HepG2 (cell line): ENCODE results near the gene DDOST. TPM values are rescaled to one million over a fixed set of nuclear protein-coding genes. Genes with fewer than 3 reads are reported as not detected.
"Not testable (repeated sequence)": the region's sequence is repeated elsewhere in the genome, so short reads cannot be mapped to it uniquely, and the experiment has no call there.

Experiments used
- ATAC-seq: fragments of 200-7000 bp; cut with Tn5 transposase; 3 replicates; pipeline ENCODE4 v1.9.1; 2020; ENCODE audit warnings: mild to moderate bottlenecking, moderate library complexity
- BruUV-seq: library from RNA; stranded (reverse); fragments of 400-500 nt; replicated peaks from 2 replicates; lab custom pipeline; 2021; lab: Mats Ljungman, UMichigan
- CTCF ChIA-PET: fragments of 300-600 bp; formaldehyde crosslinking; extraction: SDS; loops from one replicate; lab custom pipeline; 2021; ENCODE audit warnings: low total read pairs, inconsistent platforms, low intra/inter-chr PET ratio; lab: Yijun Ruan, JAX
- POLR2A ChIA-PET: fragments of 350-600 bp; sonication (Branson Sonifier 250); formaldehyde crosslinking; loops from one replicate; lab custom pipeline; 2020; ENCODE audit warnings: antibody characterized with exemption, inconsistent platforms; lab: Yijun Ruan, JAX
- DNase-seq: peaks from one replicate; pipeline ENCODE4 v3.0.0-alpha.2; 2015; ENCODE audit warnings: low spot score
- FAIRE-seq: peaks from 3 replicates; lab custom pipeline; 2011; peaks lifted over from hg19 to GRCh38; lab: Jason Lieb, UNC
- H2AFZ ChIP-seq: one replicate; pipeline ENCODE4 v1.6.1; 2011; ENCODE audit warnings: low read length, inconsistent platforms
- H3K27ac ChIP-seq: fragments of 300-600 bp; 3 replicates; pipeline ENCODE4 v1.8.0; 2011; ENCODE audit warnings: mixed run types, mild to moderate bottlenecking, mixed read lengths, low read length, inconsistent platforms; ENCODE audit not compliant: insufficient read depth; ENCODE audit errors: extremely low read length
- H3K27me3 ChIP-seq, 2 experiments: fragments of 200-600 bp in 1 of 2; 2 replicates in 1 of 2; 3 replicates in 1 of 2; pipeline versions ENCODE4 v1.6.0 to v1.8.0; 2011; ENCODE audit warnings: low read length in 2 of 2, mild to moderate bottlenecking in 2 of 2, moderate library complexity in 2 of 2, inconsistent platforms in 1 of 2; ENCODE audit not compliant: insufficient read depth in 2 of 2, control insufficient read depth in 1 of 2
- H3K36me3 ChIP-seq, 2 experiments: fragments of 200-600 bp in 1 of 2; replicated peaks in 1 of 2; 2 replicates in 1 of 2; 3 replicates in 1 of 2; pipeline versions ENCODE4 v1.5.1 to v1.8.0; 2011; ENCODE audit warnings: low read length in 2 of 2, inconsistent platforms in 1 of 2; ENCODE audit not compliant: insufficient read depth in 2 of 2, control insufficient read depth in 1 of 2
- H3K4me1 ChIP-seq: 2 replicates; pipeline ENCODE4 v1.5.1; 2012; ENCODE audit warnings: low read length, inconsistent platforms; ENCODE audit not compliant: insufficient read depth
- H3K4me2 ChIP-seq: 2 replicates; pipeline ENCODE4 v1.6.0; 2011; ENCODE audit warnings: low read depth, low read length, inconsistent platforms
- H3K4me3 ChIP-seq, 3 experiments: fragments of 200-600 bp in 1 of 3; sonication (generic), shearing (Covaris generic) in 1 of 3; replicated peaks in 1 of 3; 2 replicates each; pipeline ENCODE4 v1.5.1; 2011 to 2016; ENCODE audit warnings: low read length in 3 of 3, inconsistent platforms in 2 of 3, low read depth in 2 of 3, mild to moderate bottlenecking in 2 of 3, control low read depth in 1 of 3, mixed read lengths in 1 of 3; ENCODE audit not compliant: insufficient read depth in 1 of 3
- H3K79me2 ChIP-seq: one replicate; pipeline ENCODE4 v1.6.1; 2011; ENCODE audit warnings: low read length, inconsistent platforms; ENCODE audit not compliant: insufficient read depth
- H3K9ac ChIP-seq: 2 replicates; pipeline ENCODE4 v1.6.0; 2011; ENCODE audit warnings: mild to moderate bottlenecking, low read depth, low read length, inconsistent platforms; ENCODE audit not compliant: insufficient read depth
- H3K9me3 ChIP-seq: 2 replicates; pipeline ENCODE4 v1.5.1; 2012; ENCODE audit warnings: mild to moderate bottlenecking, low read length
- H4K20me1 ChIP-seq: 2 replicates; pipeline ENCODE4 v1.6.0; 2011; ENCODE audit warnings: inconsistent platforms, mild to moderate bottlenecking, low read length, moderate library complexity; ENCODE audit not compliant: insufficient read depth
- NBN ChIP-seq: fragments of 450-650 bp; conservative IDR thresholded peaks from 2 replicates; pipeline ENCODE4 v1.6.1; 2017
- ZNF557 ChIP-seq: sonication (generic); formaldehyde crosslinking; IDR thresholded peaks from 2 replicates; pipeline ENCODE4 v1.4.0; 2020; ENCODE audit warnings: missing genetic modification reagents
- WGBS: methylation state at CpG from one replicate; pipeline ENCODE4 v1.1.6; 2017; ENCODE audit warnings: low lambda C conversion rate; 5-methylcytosine and 5-hydroxymethylcytosine counted together
- in situ Hi-C: cut with HindIII; loops from 2 replicates; pipeline ENCODE4 v1.10.0; 2017; ENCODE audit warnings: low pct_unique_long_range_greater_than_20kb; ENCODE audit not compliant: extremely low pct_ligation_motif_present
- intact Hi-C: fragments of 100-400 bp; cut with micrococcal nuclease; formaldehyde crosslinking; loops from one replicate; pipeline ENCODE4 v1.10.0; 2022; ENCODE audit not compliant: unreplicated experiment
- polyA plus RNA-seq, 8 experiments: library from polyadenylated mRNA; depleted of rRNA in 3 of 8; stranded (reverse) in 7 of 8; unstranded in 1 of 8; fragments of >200 nt; fragmentation: Illumina TruSeq in 4 of 8; extraction: Trizol in 4 of 8; gene quantifications; 2 replicates each; pipeline versions ENCODE4 v1.2.1 to v1.2.3, GENCODE V29; 2011 to 2016; ENCODE audit warnings: low read depth in 4 of 8, missing spikeins in 1 of 8, mixed read lengths in 1 of 8; ENCODE audit not compliant: insufficient read depth in 1 of 8
- total RNA-seq, 5 experiments: library from RNA; depleted of rRNA; stranded (reverse); fragments of >200 nt; fragmentation: Illumina TruSeq; extraction: Trizol; gene quantifications; 2 replicates each; pipeline ENCODE4 v1.2.3, GENCODE V29; 2016; ENCODE audit warnings: low read depth in 1 of 5

Gene DDOST
- total and polyA plus RNA-seq, 2 of the 13 experiments (the other 11 are each of a cell fraction or from before 2014, with no cell fraction given): 335 to 494 TPM

DNA sequence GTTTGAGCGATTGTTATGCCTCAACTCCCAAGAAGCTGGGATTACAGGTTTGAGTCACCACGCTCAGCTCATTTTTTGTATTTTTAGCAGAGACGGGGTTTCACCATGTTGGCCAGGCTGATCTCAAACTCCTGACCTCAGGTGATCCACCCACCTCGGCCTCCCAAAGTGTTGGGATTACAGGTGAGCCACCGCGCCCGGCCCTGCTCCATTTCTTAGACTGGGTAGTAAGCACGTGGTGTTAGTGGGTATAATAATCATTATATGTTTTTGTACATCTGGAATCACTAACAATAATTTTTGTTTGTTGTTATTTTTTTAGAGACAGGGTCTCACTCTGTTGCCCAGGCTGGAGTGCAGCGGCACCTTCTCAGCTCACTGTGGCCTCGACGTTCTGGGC is 12.5 kb upstream of the DDOST start:
- in situ Hi-C loops, CTCF ChIA-PET, FAIRE-seq: not testable (repeated sequence)

GRCh38 chr1:20672265-20672632 is 11.1 kb upstream of the DDOST start:
- Histone ChIP-seq H3K4me2 (no peak overlapping the region), H3K27me3 (no peaks in the 10 kb centered on the region; a peak in 1 of 5 replicates), H3K79me2 (no peaks in the 10 kb centered on the region), H3K9ac (no peak overlapping the region), H3K4me1 (peaks cover 18% of the 10 kb centered on the region; the same call in 1 of the 2 replicates), H4K20me1 (no peaks in the 10 kb centered on the region), H3K27ac (no peak overlapping the region), H2AFZ (no peak overlapping the region), H3K36me3 (no peaks in the 10 kb centered on the region), H3K9me3 (no peaks in the 10 kb centered on the region), H3K4me3 (no peak overlapping the region)
- ChIA-PET CTCF (no interaction called here), POLR2A (interaction anchor here (1.0 kb wide), 1 partner anchor 11 kb away, joined by 3 read pairs; the partner anchor contains the start of gene DDOST)
- TF ChIP-seq ZNF557 (CRISPR knock-in tag) (no peak), NBN (0 out of 2 replicates have a peak, but pooled peaks have one; percentile 29)
- WGBS: 41% methylated on average over 4 of the region's 4 CpGs
- intact Hi-C loops: no loop called here
- BruUV-seq: no TSS peak
- no peak for DNase-seq
- in situ Hi-C loops: no loop called here
- no peak for ATAC-seq
- no peak for FAIRE-seq

More for the DNA sequence above, 12.5 kb upstream of the DDOST start:
- BruUV-seq, H3K36me3 ChIP-seq, H3K9me3 ChIP-seq, H3K27me3 ChIP-seq, H3K9ac ChIP-seq, ATAC-seq, H2AFZ ChIP-seq, H3K27ac ChIP-seq, H3K4me3 ChIP-seq, intact Hi-C loops, DNase-seq, H3K4me2 ChIP-seq, H4K20me1 ChIP-seq, H3K79me2 ChIP-seq, POLR2A ChIA-PET: not testable (repeated sequence)
- WGBS: 53% methylated on average over 11 of the region's 11 CpGs
- H3K4me1 ChIP-seq: peaks cover 18% of the 10 kb centered on the region; the same call in 1 of the 2 replicates
